Fibroblast of the aortic adventitia (primary cell): ENCODE data around the gene FGD2. TPM values are rescaled to one million over a fixed set of nuclear protein-coding genes. Genes with fewer than 3 reads are reported as not detected.

Experiments used
- DNase-seq: peaks from one replicate; pipeline ENCODE4 v3.0.0-alpha.2; 2010; ENCODE audit warnings: low read depth
- H3K4me3 ChIP-seq: 2 replicates; pipeline ENCODE4 v1.5.1; 2011; ENCODE audit warnings: low read depth, mild to moderate bottlenecking, control low read depth, low read length, moderate library complexity
- CTCF ChIP-seq: IDR thresholded peaks from 2 replicates; pipeline ENCODE4 v1.5.1; 2011; ENCODE audit warnings: mild to moderate bottlenecking, low read length, control low read depth, inconsistent platforms; ENCODE audit not compliant: insufficient read depth
- total RNA-seq: library from RNA; depleted of rRNA; stranded (reverse); fragments of >200 nt; gene quantifications from 2 replicates; pipeline ENCODE4 v1.2.3, GENCODE V29; 2012; ENCODE audit warnings: low replicate concordance

The FGD2 gene
- total RNA-seq, 1 donor, result not detected

GRCh38 chr6:37006793-37007339 is 1.4 kb downstream of the FGD2 start:
- no peak overlapping the region for H3K4me3 ChIP-seq
- no peak for DNase-seq
- TF ChIP-seq CTCF, result no peak

GRCh38 chr6:37007340-37008043 is 2.0 kb downstream of the FGD2 start:
- TF ChIP-seq CTCF, result no peak
- DNase-seq, result peak; percentile 15
- no peak overlapping the region for H3K4me3 ChIP-seq

- no peak for DNase-seq
- no peak for TF ChIP-seq CTCF
- no peak overlapping the region for H3K4me3 ChIP-seq
Measured at GRCh38 chr6:37008484-37009465, 3.3 kb downstream of the FGD2 start.

- DNase-seq, result no peak
- no peak for TF ChIP-seq CTCF
- no peak overlapping the region for H3K4me3 ChIP-seq
Measured at GRCh38 chr6:37010402-37010892, 5.0 kb downstream of the FGD2 start.

GRCh38 chr6:37011656-37012378 is 6.4 kb downstream of the FGD2 start:
- TF ChIP-seq CTCF, result no peak
- peak; percentile 47 for DNase-seq
- no peak overlapping the region for H3K4me3 ChIP-seq
